Epithelial cell of proximal tubule (primary cell): ENCODE measurements around the gene POU5F2. TPM values are rescaled to one million over a fixed set of nuclear protein-coding genes. Genes with fewer than 3 reads are reported as not detected.

Source experiments
- DNase-seq: peaks from one replicate; pipeline ENCODE4 v3.0.0-alpha.2; 2011; ENCODE audit warnings: low read depth
- H3K4me3 ChIP-seq: 2 replicates; pipeline ENCODE4 v1.5.1; 2011; ENCODE audit warnings: low read depth, mild to moderate bottlenecking, low read length
- CTCF ChIP-seq: conservative IDR thresholded peaks from 2 replicates; pipeline ENCODE4 v1.5.1; 2012; ENCODE audit warnings: low read depth, mild to moderate bottlenecking, low read length
- total RNA-seq: library from RNA; depleted of rRNA; stranded (reverse); fragments of >200 nt; gene quantifications from 2 replicates; pipeline ENCODE4 v1.2.3, GENCODE V29; 2015

Gene POU5F2
- total RNA-seq, 1 donor from 2014 or later: 0.12 TPM

- no peak for DNase-seq
- no peak for TF ChIP-seq CTCF
- no peak overlapping the region for H3K4me3 ChIP-seq
These were observed 36.4 kb downstream of the POU5F2 start for GRCh38 chr5:93704996-93705395.

DNA sequence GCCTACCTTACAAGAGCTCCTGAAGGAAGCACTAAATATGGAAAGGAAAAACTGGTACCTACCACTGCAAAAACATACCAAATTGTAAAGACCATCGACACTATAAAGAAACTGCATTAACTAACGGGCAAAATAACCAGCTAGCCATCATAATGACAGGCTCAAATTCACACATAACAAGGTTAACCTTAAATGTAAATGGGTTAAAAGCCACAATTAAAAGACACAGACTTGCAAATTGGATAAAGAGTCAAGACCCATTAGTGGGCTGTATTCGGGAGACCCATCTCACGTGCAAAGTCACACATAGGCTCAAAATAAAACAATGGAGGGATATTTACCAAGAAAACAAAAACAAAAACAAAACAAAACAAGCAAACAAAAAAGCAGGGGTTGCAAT is 49.4 kb downstream of the POU5F2 start:
- no peak for TF ChIP-seq CTCF
- H3K4me3 ChIP-seq: no peak overlapping the region
- DNase-seq: no peak

Other genes starting within 250 kb of the POU5F2 start
- 1.2 and 1.6 TPM in 2 replicates for gene NR2F1-AS1, start 160.4 kb downstream of the POU5F2 start, total RNA-seq
- 12.6 and 14.8 TPM in 2 replicates for gene NR2F1, start 158.4 kb downstream of the POU5F2 start, total RNA-seq